GM19372 (cell line): Measurements from ENCODE around the gene ROR2.
"Not testable (repeated sequence)": the region's sequence is repeated elsewhere in the genome, so short reads cannot be mapped to it uniquely, and the experiment has no call there.

Source experiments
- ATAC-seq: cut with Tn5 transposase; IDR thresholded peaks from one replicate; pipeline ENCODE4 v1.9.1; 2021; ENCODE audit warnings: mild to moderate bottlenecking, low read depth, moderate library complexity; ENCODE audit not compliant: unreplicated experiment

The ROR2 gene

DNA sequence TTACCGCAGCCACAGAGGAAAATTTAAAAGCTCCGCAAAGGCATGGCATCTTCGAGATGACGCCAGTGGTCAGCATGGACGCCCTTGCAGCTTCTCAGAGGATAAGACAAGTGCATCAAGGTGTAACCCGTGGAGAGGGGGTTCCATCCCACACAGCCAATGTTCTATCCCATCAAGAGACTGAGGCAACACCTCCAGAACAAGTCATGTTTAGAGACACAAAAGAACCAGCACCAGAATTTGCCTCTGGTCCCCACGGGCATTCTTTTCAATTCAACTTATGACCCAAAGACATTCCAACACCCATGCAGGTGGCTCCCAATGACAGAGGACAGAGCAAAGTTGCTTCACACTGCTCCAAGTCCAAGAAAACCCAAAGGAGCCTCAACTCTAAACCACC is 20.7 kb downstream of the ROR2 start:
- no peak for ATAC-seq

DNA sequence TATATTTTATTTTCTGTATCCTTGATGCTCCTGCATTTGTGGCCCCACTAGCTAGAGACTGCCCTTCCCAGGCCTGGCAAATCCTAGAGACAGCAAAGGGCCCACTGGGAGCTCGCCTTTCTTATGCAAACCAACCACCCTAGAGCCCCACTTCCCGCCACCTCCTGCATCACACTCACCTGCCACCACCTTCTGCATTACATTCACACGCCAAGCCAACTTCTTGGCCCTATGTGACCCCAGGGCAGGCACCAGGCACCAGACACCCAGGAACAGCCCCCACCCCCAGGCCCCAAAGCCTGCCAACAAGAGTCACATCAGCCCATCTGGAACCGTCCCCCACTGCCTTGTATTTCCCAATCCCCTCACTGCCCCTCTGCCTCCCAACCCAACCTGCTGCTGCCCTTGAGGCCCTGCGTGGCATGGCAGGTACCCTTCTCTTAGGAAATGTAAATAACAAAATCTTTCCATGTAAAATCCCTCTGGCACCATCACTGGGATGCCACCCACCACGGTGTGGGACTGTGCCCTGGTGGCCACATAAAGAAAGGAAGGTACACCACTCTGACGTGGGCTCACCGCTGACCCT is 22.0 kb downstream of the ROR2 start:
- ATAC-seq, result no peak

DNA sequence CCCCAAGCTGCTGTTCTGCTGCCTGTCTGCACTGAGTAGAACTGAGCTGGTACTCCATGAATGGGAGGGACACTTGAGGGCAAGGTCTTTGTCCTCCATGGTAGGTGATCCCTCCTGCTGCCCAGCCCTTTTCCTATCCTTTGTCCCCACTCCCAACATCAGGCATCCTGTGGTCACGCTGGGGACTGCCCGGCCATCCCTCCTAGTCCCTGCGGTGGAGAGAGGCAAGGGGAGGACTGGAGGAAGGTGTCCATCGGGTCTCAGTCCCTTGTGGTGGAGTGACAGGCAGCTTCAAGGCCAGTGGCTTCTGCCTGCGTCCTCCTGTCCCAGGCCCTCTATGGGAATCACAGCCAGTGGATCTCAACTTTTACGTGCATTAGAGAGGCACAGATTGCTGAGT is 25.9 kb downstream of the ROR2 start:
- ATAC-seq, result no peak

DNA sequence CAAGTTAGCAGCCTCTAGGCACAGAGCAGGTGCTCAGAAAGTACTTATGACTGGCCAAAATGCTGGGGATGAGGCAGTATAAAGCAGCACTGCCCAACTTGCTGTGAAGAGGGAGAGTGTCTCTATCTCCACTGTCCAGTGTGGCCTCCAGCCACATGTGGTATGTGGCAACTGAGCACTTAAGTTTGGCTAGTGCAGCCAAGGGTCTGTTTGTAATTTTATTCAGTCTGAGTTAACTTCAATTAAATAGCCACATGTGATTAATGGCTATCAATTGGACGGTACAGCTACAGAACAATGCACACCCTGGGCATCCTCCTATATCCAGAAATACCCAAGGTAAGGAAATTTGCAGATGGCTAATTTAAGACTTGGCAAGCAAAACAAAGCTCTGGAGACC is 26.9 kb downstream of the ROR2 start:
- ATAC-seq, result no peak

DNA sequence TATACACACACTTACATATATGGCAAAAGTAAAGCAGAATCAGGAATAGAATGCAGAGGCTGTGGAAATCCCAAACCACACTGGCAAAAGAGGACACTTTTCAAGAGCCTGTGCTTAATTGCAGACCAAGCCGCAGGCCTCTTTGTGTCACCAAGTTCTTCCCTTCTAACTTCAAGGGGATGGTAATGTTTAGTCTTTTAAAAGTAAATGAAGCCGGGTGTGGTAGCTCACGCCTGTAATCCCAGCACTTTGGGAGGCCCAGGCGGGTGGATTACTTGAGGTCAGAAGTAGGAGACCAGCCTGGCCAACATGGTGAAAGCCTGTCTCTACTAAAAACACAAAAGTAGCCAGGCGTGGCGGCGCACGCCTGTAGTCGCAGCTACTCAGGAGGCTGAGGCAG is 28.7 kb downstream of the ROR2 start:
- ATAC-seq, result no peak

DNA sequence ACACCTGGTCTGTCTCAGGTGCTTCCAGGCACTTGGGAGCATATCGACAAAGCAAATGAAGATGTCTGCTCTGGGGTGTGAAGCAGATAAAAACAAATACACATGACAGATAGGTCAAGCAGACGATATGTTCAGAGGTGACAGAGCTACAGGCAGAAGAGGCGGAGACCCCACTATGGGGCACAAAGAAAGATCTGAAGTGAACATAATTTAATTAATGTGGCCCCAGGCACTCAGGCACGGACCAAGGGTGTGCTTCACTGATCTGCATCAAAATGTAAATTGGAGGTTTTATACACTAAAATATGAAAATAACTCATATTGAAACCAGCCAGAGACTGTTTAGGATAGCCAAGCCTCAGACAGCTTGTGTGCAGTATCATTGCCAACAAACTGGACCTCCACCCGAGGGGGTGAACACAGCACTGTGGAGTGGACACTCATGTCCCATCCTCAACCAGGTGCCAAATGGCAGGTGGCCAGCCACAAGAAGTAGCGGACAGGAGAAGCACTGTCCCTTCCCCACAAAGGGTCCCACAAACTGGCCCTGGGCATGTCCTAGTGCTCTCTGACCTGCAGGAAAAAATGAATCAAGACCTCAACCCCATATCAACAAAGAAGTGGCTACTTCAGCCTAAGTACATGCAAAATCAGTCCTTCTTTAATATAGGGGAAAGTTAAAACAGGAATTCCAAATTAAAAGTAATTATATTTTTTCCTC is 29.2 kb downstream of the ROR2 start:
- no peak for ATAC-seq

DNA sequence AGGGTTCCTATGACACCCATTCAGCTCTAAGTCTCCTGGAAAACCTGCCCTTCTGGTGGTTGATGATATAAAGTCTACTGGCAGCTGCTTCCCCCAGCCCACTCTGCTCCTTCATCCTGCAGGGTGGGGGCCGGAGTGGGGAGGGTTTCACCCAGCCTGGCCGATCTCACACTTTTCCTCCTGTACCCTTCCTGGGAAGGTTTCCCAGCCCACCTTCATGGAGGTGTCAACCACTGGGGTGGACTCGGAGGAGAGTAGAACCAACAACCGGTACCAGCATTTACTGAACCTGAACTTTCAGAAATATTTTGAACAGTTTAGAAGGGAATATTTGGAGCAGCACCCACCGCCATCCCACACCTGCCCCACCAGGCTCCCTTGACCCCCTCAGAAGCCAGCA is 30.4 kb downstream of the ROR2 start:
- no peak for ATAC-seq

DNA sequence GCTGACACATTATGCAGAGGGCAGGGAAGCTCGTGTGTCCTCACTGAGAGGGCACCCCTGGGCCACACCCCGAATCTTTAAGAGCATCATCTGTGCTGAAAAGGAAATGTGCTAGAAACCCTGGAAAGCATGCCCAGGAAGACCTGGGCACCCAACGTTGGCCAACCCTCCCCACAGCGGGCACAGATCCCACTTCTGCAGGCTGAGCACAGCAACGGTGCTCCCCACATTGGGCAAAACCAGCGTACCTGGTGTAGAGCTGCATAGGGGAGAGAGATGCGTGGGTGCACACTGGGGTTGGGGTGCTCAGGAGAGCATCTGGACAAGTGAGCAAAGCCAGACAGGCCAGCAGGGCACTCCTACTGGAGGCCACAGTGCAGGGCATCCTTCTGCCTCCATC is 32.6 kb downstream of the ROR2 start:
- no peak for ATAC-seq

DNA sequence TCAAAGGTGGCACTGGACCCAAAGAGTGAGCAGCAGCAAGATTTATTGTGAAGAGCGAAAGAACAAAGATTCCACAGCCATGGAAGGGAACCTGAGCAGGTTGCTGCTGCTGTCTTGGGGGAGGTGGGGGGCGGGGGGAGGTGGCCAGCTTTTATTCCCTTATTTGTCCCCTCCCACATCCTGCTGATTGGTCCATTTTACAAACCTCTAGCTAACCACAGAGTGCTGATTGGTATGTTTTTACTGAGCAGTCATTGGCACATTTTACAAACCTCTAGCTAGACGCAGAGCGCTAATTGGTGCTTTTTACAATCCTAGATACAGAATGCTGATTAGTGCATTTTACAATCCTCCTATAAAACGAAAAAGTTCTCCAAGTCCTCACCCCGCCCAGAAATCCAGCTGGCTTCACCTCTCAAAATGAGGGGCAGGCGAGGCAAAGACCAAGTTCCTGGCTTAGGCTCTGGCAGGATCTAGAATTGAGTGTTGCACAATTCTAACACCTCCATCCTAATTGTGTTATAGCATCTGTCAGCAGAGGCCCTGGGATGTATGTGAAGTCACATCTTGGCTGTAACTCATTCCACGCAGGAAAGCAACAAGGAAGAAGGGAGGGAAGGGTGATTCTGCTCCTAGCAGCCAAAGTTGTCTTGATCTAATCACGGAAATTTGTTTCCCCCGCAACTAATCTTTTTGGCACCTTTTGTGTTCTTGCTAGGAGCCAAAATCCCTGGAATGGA is 34.3 kb downstream of the ROR2 start:
- no peak for ATAC-seq

DNA sequence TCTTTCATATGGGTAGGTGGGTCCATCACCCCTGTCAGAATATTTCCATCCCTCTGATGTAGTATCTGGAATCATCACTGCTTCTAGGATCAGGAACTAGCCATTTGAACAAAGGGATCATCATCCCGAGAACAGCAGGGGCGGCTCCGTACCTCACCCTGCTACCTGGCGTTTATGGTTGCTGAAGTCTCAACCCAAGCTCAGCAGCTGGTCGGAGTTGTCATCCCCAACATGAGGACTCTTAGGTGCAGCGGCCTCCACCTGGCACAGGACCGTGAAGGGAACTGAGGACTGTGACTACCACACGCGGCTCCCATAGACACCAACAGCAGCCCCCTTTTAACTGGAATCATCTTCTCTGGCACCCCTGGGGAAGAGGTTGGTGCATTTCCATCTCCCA is 35.1 kb downstream of the ROR2 start:
- ATAC-seq, result no peak

DNA sequence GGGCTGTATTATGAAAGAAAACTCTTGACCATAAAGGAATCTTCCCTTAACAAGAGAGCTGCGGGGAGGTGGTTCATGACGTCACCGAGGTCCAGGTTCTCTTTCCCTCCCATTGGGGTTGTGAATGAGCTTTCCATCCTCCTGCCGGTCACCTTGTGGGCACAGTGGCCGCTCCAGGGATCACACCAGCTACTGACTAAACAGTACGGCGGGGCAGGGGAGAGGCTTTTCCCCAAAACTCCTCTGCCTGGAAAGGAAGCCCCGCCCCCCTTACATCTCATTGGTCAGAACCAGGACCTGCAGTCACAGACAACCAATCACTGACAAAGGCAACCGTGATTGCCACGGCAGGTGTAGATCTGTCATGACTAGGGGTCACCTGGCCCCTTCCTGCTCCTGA is 35.6 kb downstream of the ROR2 start:
- ATAC-seq, result no peak

DNA sequence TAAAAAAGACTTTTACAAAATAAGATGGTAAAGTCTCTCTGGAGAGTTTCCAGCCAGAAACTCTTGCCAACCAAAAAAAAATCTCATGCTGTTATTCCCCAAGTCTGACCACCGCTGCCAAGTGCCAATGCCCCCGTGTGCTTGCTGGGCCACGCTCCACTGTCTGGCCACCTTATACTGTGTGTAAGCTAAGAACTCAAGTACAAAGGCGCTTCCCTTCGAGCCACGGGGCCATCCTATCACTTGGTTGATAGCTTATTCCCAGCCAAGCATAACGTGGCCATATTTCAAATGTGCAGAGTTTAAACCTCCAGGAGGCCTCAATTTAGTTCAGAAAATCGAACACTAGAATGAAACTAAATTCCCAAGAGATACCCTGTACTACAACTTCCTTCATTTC is 36.0 kb downstream of the ROR2 start:
- no peak for ATAC-seq

DNA sequence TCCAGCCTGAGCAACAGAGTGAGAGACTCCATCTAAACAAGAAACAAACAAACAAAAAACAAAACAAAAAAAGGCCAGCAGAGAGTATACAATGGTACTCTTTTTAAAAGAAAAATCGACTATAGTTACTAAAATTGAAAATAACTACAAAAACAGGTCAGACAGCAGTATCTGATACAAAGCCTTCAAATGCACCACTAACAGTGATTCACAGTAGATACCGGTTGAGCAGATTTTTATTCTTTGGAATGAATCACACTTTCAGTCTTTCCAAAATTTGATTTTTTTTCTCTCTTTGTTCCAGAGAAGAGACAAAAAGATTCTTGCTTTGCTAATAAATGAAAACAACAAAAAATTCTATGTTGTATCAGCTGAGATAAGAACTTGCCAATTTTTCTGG is 36.9 kb downstream of the ROR2 start:
- no peak for ATAC-seq

DNA sequence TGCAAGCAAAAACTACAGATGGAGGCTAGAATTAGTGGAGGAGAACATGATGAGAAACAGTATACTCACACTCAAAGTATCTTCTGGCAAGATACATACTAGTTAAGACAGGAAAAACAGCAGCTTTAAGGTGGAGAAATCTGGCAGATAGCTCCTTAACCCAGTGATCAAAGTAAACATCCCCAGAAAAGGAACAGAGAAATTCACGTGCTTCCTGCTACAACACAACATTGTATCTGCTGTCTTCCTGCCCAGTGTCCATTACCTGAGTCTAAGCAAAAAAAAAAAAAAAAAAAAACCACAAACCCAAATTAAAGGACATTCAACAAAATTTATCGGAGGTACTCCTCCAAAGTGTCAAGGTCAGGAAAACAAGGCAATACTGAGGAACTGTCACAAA is 38.4 kb downstream of the ROR2 start:
- ATAC-seq, result no peak

DNA sequence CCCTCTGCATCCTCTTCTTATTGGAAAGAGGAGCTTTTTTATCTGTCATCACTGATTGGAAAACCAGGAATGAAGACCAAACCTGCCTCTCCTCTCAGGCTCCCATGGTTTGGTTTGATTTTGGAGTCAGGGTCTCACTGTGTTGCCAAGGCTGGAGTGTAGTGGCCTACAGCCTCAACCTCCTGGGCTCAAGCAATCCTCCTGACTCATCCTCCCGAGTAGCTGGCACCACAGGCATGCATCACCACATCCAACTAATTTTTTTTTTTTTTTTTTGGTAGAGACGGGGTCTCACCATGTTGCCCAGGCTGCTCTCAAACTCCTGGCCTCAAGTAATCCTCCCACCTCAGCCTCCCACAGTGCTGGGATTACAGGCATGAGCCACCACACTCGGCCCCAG is 40.8 kb downstream of the ROR2 start:
- not testable (repeated sequence) for ATAC-seq

DNA sequence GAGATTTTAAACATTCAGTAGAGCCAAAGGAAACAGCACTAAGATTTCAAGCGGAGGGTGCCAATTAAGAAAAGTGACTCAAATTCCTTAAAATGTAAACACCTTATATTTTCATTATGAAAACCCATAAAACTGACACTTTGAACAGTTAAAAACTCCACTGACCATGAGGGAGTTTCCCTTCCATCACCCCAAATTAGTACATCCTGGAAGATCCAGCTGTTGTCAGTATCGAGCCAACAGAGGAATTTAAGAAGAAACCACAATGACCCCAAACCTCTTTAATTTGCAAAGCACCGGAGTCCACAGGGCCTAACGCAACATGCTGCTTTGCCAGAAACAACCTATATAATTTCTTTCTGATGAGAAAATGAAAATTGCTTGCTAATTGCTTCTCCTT is 41.3 kb downstream of the ROR2 start:
- ATAC-seq, result no peak

DNA sequence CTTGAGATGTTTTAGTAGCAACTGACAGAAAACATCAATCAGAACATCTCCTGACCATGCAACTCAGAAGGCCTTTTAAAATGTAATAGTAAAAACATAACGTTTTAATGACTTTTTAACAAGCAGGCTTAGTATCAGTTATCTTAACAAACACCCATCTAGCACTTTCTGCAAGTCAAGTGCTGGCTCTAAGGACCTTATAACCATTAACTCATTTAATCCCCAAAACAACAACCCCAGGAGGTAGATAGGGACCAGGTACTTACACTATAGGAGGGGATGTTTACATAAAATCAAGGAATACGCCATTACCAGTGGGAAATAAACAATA is 41.8 kb downstream of the ROR2 start:
- ATAC-seq, result no peak

DNA sequence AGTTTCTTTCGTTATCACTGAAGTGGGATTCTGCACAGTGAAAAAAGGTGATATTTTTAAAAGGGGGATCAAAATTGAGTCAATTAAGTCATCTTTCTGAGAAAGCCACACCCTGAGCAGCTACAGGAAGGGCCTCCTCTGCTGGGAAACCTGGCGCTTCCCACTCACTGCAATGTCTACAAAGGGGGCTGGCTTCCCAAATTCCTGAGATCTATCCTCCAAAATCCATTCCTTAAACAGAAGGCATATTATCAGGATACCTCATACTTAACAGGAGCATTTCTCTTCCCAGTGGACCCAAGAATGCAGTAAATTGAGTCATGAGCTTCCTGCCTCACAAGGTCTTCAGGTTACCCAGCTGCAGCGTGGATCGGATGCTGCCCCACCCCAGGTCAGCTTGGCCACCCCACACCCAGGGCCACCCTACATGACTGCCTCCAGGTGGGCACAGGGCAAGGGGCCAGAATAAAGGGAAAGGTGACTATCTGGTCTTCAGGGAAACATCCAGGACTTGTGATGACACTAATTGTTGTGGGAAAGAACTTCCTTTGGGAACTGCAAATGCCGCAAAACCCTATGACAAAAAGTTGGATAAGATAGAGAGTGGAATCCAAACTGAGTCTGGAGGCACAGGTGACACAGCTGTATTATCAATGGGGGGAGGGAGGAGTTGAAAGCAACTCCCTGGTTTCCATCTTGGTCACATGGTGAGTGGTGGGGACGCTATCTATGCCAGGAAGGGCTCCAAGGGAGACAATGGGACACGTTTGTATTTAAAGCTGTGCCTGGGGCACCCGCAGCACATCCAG is 42.3 kb downstream of the ROR2 start:
- no peak for ATAC-seq

DNA sequence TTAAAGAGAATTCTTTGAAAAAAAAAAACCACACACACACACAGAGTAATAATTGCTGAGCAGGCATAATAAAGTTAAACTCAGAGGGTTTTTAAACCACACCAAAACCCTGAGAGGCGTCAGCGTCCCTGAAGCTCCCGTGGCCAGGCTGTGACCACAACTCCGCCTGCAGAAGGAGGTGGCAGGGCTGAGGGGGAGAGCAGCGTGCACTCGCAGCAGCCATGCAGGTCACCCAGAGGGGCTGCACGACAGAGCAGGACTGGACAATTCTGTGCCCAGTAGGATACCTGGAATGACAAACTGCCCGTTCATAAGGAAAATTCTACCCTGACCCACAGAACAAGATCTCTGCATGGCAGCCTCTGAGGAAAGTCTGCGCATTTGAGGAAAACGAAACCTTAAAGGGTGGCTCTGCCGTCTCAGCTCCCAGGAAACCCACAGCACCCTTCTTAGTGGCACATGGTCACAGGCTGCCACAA is 44.0 kb downstream of the ROR2 start:
- ATAC-seq, result no peak

DNA sequence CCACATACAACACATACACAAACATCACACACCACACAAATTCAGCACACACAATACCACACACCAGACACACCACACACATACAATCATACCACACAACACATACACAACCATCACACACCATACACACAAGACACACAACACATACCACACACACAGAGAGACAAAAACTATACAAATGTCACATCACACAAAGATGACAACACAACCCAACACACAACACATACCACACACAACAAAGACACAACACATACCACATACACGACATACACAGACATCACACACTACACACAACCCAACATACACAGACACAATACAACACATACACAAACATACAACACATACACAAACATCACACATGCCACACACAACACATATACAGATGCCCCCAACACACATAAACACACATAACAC is 44.8 kb downstream of the ROR2 start:
- ATAC-seq, result no peak

DNA sequence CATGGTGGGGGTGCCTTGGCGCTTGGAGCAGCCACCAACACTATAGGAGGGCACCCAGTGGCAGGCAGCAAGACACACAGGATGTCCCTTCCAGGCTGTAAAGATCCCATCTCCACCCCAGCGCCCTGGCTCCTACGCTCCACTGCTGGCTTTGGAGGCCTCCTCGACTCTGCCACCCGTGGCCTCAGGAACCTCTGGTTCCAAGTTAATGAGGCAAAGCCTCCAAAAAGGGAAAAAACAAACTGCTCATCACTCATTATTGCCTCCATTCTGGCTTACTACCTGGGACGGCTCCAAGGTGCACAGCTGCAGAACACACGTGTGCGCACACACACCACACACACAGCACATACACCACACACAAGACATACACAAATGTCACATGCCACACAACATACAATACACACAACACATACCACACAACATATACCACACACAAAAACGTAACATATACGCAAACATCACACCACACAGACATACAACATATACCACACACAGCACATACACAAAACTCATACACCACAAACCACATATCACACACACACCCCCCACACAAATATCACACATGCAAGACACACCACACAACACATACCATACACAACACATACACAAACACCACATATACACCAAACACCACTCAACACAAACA is 45.3 kb downstream of the ROR2 start:
- ATAC-seq, result no peak
